ENCODE data around the gene SLC5A11.

SLC5A11 gene

GRCh38 chr16:24935336-24935735 lies 89.6 kb downstream of the SLC5A11 start:
- no peak for DNase-seq (ENCODE audit: low spot score)
- TF ChIP-seq CTCF (IDR thresholded peaks at IDR 0.05; ENCODE audit: extremely low read depth, missing control alignments), result no peak

GRCh38 chr16:24936151-24936550 lies 90.4 kb downstream of the SLC5A11 start:
- no peak for TF ChIP-seq CTCF (IDR thresholded peaks at IDR 0.05; ENCODE audit: extremely low read depth, missing control alignments)
- no peak for DNase-seq (ENCODE audit: low spot score)

GRCh38 chr16:24939224-24939623 lies 93.5 kb downstream of the SLC5A11 start:
- no peak for DNase-seq (ENCODE audit: low spot score)
- no peak for TF ChIP-seq CTCF (IDR thresholded peaks at IDR 0.05; ENCODE audit: extremely low read depth, missing control alignments)

GRCh38 chr16:24939738-24940137 lies 94.0 kb downstream of the SLC5A11 start:
- TF ChIP-seq CTCF (IDR thresholded peaks at IDR 0.05; ENCODE audit: extremely low read depth, missing control alignments), result no peak

GRCh38 chr16:24943471-24943870 lies 97.7 kb downstream of the SLC5A11 start:
- no peak for TF ChIP-seq CTCF (IDR thresholded peaks at IDR 0.05; ENCODE audit: extremely low read depth, missing control alignments)
- no peak for DNase-seq (ENCODE audit: low spot score)

More at GRCh38 chr16:24939738-24940137, 94.0 kb downstream of the SLC5A11 start:
- no peak for DNase-seq (ENCODE audit: low spot score)

- no peak for DNase-seq (ENCODE audit: low spot score)
- no peak for TF ChIP-seq CTCF (IDR thresholded peaks at IDR 0.05; ENCODE audit: extremely low read depth, missing control alignments)
Measured at GRCh38 chr16:24944206-24944605, 98.4 kb downstream of the SLC5A11 start.

- no peak for DNase-seq (ENCODE audit: low spot score)
- TF ChIP-seq CTCF (IDR thresholded peaks at IDR 0.05; ENCODE audit: extremely low read depth, missing control alignments), result no peak
Measured at GRCh38 chr16:24946155-24946554, 100.4 kb downstream of the SLC5A11 start.
